NCI-H2107 (cell line): ENCODE results near the gene KBTBD6.
"Not testable (repeated sequence)": the region's sequence is repeated elsewhere in the genome, so short reads cannot be mapped to it uniquely, and the experiment has no call there.

ENCODE experiments used
- DNase-seq: peaks from one replicate; lab custom pipeline; 2025; lab: John Stamatoyannopoulos, UW

KBTBD6 gene

DNA sequence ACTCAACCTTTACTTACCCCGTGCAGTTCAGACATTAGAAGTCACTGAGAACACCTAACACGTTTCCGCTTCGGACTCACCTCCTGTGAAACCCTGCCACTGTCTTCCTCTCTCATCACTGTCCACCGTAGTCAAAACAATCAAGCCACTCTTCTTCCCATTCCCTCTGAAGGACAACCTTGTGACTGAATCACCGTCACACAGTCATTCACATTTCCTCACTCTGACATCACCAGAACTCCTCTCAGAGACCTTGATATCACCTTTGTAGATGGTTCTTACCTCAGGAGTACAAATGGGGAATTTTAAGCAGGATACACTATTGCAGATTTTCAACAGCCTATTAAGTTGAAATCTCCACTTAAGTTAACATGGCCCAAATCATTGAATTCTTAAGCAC, 1.3 kb upstream of the KBTBD6 start:
- no peak for DNase-seq

- not testable (repeated sequence) for DNase-seq
Observed at GRCh38 chr13:41131660-41132511, 716 bp downstream of the KBTBD6 start.

DNA sequence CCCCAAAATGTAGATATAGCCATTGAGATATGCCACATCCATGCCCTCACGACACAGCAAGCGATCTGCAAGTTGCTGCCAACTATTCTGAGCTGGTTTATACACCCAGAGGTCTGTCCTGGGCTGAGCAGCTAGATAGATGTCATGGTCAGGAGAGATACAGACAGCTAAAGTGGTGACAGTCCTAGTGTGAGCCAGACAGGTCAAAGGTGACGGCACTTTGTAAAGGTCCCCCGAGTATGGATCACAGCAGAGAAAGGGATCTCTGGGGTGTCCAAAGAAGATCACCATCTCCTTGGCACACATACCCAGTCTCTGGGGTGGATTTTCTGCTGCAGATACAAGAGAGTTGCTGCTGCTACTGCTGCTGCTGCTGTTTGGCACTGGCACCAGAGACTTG, 1.4 kb downstream of the KBTBD6 start:
- not testable (repeated sequence) for DNase-seq

DNA sequence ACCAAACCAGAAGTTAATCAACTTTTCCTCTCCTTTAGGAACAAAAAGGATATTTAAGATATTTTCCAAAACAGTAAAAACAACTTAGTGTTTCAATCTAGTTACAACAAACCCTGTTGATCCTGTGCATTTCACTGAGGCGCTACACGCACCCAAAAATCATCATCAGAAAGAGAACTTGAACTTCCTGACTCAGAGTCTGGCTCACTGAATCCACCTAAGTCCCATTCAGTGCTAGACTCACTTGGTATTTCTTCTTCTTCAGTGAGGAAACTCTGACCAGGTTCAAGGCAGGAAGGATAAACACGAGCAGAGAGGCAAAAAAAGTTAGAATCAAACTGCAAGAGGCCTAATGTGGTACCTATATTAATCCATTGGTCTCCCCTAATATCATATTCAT, 2.2 kb downstream of the KBTBD6 start:
- no peak for DNase-seq

DNA sequence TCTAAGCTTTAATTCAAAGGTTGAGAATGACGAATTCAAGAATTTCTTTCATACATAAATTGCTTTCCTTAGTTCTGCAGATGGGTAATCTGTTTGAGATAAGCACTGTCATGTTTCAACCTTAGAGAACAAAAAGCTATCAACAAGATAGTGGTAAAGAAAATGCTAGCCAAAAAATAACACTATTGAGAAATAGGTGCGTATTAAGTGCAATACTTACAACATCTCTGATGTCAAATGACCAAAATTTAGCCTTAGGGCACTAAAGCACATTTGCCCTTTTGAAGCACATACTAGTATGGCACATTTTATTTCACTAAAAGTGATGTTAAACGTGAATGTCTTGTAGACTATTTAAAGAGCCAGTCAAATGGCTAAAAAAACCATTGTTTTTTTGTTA, 4.9 kb downstream of the KBTBD6 start:
- DNase-seq: no peak

DNA sequence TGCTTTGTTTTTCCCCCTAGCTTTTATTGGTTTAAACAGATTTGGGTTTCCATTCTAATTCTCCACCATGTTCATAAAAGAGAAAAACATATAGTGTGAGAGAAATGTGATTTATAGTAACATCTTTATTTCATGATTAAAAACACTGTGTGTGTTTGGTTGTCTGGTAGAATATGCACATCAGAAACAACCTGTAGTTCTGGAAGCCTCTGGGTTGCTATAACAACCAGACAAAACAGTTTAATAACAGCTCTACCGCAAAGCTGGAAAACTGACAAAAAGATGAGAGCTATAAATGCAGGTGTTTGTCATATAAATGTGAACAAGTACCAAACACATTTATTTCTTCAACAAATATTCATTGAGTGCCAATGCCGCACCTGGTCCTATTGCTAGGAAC, 9.8 kb downstream of the KBTBD6 start:
- DNase-seq: no peak

DNA sequence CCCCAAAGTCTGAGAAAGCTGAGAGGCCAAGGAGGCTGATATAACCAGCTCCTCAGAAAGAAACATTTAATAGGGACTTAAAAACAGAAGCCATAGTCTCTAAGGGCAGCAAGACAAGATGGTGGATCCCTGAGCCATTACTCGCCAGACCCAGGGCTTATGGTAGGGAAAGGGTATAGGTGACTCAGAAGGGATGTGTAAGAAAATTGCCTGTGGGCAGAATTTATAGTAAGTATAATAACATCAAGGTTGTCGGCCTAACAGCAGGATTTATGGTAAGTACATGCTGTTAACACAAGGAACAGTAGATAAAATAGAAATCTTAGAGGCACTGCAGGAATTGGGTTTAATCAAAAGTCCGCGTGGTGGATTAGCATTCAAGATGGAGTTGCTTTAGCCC, 14.7 kb downstream of the KBTBD6 start:
- DNase-seq: no peak

DNA sequence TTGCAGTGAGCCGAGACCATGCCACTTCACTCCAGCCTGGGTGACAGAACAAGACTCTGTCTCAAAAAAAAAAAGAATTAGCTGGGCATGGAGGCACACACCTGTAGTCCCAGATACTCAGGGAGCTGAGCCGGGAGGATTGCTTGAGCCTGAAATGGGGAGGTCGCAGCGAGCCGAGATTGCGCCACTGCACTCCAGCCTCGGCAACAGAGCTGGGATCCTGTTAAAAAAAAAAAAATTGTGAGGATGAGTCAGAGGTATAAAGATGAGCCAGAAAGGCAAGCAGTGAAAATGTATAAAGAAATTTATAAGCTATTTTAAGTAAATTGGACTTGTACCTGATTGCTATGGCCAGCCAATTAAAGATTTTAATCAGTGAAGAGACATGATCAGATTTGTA, 21.1 kb downstream of the KBTBD6 start:
- DNase-seq: no peak

DNA sequence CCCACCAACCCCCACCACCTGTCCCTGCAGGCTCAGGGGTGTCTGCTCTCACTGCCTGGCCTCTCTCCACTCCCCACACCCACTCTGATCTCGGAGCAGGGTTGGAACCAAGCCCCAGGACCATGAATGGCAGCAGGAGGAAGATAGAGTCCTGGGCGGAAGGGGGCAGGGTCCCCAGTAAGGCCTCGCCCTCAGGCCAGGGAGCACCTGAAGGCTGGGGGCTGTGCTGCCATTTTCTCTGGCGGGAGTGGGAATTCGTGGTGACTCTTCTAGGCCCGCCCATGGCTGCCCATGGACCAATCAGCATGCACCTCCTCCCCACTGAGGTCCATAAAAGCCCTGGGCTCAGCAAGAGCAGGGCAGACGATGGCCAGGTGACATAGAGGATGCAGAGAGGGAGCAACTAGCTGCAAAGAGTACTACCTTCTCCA, 25.0 kb downstream of the KBTBD6 start:
- DNase-seq: no peak

GRCh38 chr13:41107104-41107571, 25.5 kb downstream of the KBTBD6 start:
- DNase-seq: no peak

GRCh38 chr13:41099986-41100385, 32.6 kb downstream of the KBTBD6 start:
- no peak for DNase-seq

DNA sequence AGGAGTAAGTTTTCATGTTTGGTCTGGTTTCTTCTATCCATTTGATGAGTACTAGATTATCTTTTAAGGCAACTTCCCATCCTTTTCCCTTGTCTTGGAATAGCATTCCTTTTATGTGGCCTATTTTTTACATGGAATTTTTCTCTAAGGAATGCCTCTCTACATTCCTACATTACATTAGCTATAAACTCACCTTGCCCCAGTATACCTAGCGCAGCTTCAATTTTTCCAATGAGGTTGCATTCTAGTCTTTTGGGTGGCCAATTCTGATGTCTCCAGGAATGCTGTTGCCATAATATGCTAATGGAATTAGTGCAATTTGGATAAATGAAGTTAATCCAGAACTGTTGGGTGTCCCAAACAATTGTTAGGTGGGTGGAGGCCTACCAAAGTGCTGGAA, 33.8 kb downstream of the KBTBD6 start:
- DNase-seq: no peak

- DNase-seq: not testable (repeated sequence)
Observed at GRCh38 chr13:41095681-41096080, 36.9 kb downstream of the KBTBD6 start.

GRCh38 chr13:41085961-41086585, 46.5 kb downstream of the KBTBD6 start:
- DNase-seq: no peak

GRCh38 chr13:41079725-41080124, 52.9 kb downstream of the KBTBD6 start:
- no peak for DNase-seq
